LNCAP (cell line): Measurements from ENCODE around the gene ITPR3.

Experiments used
- CTCF ChIP-seq: fragments of 450-650 bp; IDR thresholded peaks from 2 replicates; pipeline ENCODE4 v1.5.1; 2017; ENCODE audit warnings: mild to moderate bottlenecking

Gene ITPR3

GRCh38 chr6:33620856-33621710 lies at the start of gene ITPR3:
ITPR3 (plus strand) TSS chr6:33621322; CDS start chr6:33621603, 281 bp downstream.
- TF ChIP-seq CTCF = no peak

- TF ChIP-seq CTCF = no peak
Measured at GRCh38 chr6:33571637-33572316, 49.3 kb upstream of the ITPR3 start.

- TF ChIP-seq CTCF = no peak
Measured at GRCh38 chr6:33575211-33575610, 45.9 kb upstream of the ITPR3 start.

- TF ChIP-seq CTCF = no peak
Measured at GRCh38 chr6:33576668-33577067, 44.5 kb upstream of the ITPR3 start.

GRCh38 chr6:33577106-33577535 lies 44.0 kb upstream of the ITPR3 start:
- TF ChIP-seq CTCF = no peak

- TF ChIP-seq CTCF = no peak
Measured at GRCh38 chr6:33577718-33578117, 43.4 kb upstream of the ITPR3 start.

- TF ChIP-seq CTCF = no peak
Measured at GRCh38 chr6:33578164-33578563, 43.0 kb upstream of the ITPR3 start.
